Measurements from ENCODE around the gene GNG7.

DNA sequence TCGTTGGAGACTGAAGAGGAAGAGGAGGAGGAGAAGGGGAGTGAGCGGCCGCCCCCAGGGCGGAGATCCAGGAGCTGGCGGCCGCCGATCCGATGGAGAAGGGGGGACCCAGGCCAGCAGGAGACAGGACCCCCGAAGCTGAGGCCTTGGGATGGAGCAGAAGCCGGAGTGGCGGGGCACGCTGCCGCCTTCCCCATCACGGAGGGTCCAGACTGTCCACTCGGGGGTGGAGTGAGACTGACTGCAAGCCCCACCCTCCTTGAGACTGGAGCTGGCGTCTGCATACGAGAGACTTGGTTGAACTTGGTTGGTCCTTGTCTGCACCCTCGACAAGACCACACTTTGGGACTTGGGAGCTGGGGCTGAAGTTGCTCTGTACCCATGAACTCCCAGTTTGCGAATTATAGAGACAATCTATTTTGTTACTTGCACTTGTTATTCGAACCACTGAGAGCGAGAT, 224.7 kb downstream of the GNG7 start:
- TF ChIP-seq, protein P1, sequence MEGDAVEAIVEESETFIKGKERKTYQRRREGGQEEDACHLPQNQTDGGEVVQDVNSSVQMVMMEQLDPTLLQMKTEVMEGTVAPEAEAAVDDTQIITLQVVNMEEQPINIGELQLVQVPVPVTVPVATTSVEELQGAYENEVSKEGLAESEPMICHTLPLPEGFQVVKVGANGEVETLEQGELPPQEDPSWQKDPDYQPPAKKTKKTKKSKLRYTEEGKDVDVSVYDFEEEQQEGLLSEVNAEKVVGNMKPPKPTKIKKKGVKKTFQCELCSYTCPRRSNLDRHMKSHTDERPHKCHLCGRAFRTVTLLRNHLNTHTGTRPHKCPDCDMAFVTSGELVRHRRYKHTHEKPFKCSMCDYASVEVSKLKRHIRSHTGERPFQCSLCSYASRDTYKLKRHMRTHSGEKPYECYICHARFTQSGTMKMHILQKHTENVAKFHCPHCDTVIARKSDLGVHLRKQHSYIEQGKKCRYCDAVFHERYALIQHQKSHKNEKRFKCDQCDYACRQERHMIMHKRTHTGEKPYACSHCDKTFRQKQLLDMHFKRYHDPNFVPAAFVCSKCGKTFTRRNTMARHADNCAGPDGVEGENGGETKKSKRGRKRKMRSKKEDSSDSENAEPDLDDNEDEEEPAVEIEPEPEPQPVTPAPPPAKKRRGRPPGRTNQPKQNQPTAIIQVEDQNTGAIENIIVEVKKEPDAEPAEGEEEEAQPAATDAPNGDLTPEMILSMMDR (IDR thresholded peaks at IDR 0.05): no peak
- TF ChIP-seq POLR2A (IDR thresholded peaks at IDR 0.05) (no peak), EP300 (IDR thresholded peaks at IDR 0.05) (no peak), POLR2AphosphoS5 (IDR thresholded peaks at IDR 0.05) (no peak)

Measured in suprapubic skin (tissue), 4 donors.